Karpas-422 (cell line): Measurements from ENCODE around the gene FRMPD1. TPM values are rescaled to one million over a fixed set of nuclear protein-coding genes. Genes with fewer than 3 reads are reported as not detected.

Experiments
- DNase-seq: peaks from one replicate; pipeline ENCODE4 v3.0.0-alpha.2; 2015
- H2AFZ ChIP-seq: fragments of 200-600 bp; sonication (generic); 2 replicates; pipeline ENCODE4 v1.6.1; 2014; ENCODE audit warnings: antibody characterized with exemption, low read length, mixed read lengths
- H3K27ac ChIP-seq: fragments of 200-600 bp; sonication (generic); 2 replicates; pipeline ENCODE4 v1.5.1; 2014; ENCODE audit warnings: mild to moderate bottlenecking, low read length, moderate library complexity
- H3K27me3 ChIP-seq: fragments of 200-600 bp; sonication (generic); 2 replicates; pipeline ENCODE4 v1.6.1; 2014; ENCODE audit warnings: low read length, mixed read lengths
- H3K36me3 ChIP-seq: fragments of 200-600 bp; sonication (generic); 2 replicates; pipeline ENCODE4 v1.6.1; 2014; ENCODE audit warnings: low read length, mixed read lengths; ENCODE audit not compliant: insufficient read depth
- H3K4me1 ChIP-seq: fragments of 200-600 bp; sonication (generic); 2 replicates; pipeline ENCODE4 v1.6.1; 2014; ENCODE audit warnings: mild to moderate bottlenecking, low read length, mixed read lengths
- H3K4me2 ChIP-seq: fragments of 200-600 bp; sonication (generic); 2 replicates; pipeline ENCODE4 v1.6.1; 2014; ENCODE audit warnings: low read length, low read depth, mild to moderate bottlenecking; ENCODE audit not compliant: poor library complexity, severe bottlenecking
- H3K4me3 ChIP-seq: fragments of 200-600 bp; sonication (generic); 2 replicates; pipeline ENCODE4 v1.5.1; 2014; ENCODE audit warnings: mild to moderate bottlenecking, antibody characterized with exemption, low read length, mixed read lengths
- H3K79me2 ChIP-seq: fragments of 200-600 bp; sonication (generic); 2 replicates; pipeline ENCODE4 v1.6.1; 2014; ENCODE audit warnings: mild to moderate bottlenecking, low read length, mixed read lengths
- H3K9ac ChIP-seq: fragments of 200-600 bp; sonication (generic); 2 replicates; pipeline ENCODE4 v1.6.0; 2014; ENCODE audit warnings: low read length
- H3K9me2 ChIP-seq: fragments of 200-600 bp; sonication (generic), shearing (Covaris generic); replicated peaks from 2 replicates; pipeline ENCODE4 v1.6.0; 2014; ENCODE audit warnings: mild to moderate bottlenecking, low read length, moderate library complexity; ENCODE audit not compliant: insufficient read depth
- H3K9me3 ChIP-seq: fragments of 300-700, 200-600 bp; sonication (generic); 2 replicates; pipeline ENCODE4 v1.6.1; 2014; ENCODE audit warnings: low read length, mixed read lengths
- H4K20me1 ChIP-seq: fragments of 200-600 bp; sonication (generic); 2 replicates; pipeline ENCODE4 v1.6.1; 2014; ENCODE audit warnings: mild to moderate bottlenecking, antibody characterized with exemption, low read length, low read depth; ENCODE audit not compliant: insufficient read depth
- total RNA-seq: library from RNA; depleted of rRNA; stranded (reverse); fragments of >200 nt; shearing (Covaris generic); gene quantifications from 2 replicates; pipeline ENCODE4 v1.2.3, GENCODE V29; 2014; ENCODE audit warnings: low replicate concordance

The FRMPD1 gene
- total RNA-seq, 1 experiment from 2014 or later = not detected

GRCh38 chr9:37700131-37700530 lies 49.4 kb downstream of the FRMPD1 start:
- H3K4me2 ChIP-seq = no peak overlapping the region
- H3K9me2 ChIP-seq = no peaks in the 10 kb centered on the region
- DNase-seq = no peak
- no peaks in the 10 kb centered on the region for H3K36me3 ChIP-seq
- no peaks in the 10 kb centered on the region for H3K79me2 ChIP-seq
- no peaks in the 10 kb centered on the region for H3K27me3 ChIP-seq
- no peak overlapping the region for H2AFZ ChIP-seq
- H3K9me3 ChIP-seq = no peaks in the 10 kb centered on the region
- H3K4me1 ChIP-seq = no peaks in the 10 kb centered on the region
- H3K4me3 ChIP-seq = no peak overlapping the region
- H3K9ac ChIP-seq = no peak overlapping the region
- no peak overlapping the region for H3K27ac ChIP-seq
- no peaks in the 10 kb centered on the region for H4K20me1 ChIP-seq

DNA sequence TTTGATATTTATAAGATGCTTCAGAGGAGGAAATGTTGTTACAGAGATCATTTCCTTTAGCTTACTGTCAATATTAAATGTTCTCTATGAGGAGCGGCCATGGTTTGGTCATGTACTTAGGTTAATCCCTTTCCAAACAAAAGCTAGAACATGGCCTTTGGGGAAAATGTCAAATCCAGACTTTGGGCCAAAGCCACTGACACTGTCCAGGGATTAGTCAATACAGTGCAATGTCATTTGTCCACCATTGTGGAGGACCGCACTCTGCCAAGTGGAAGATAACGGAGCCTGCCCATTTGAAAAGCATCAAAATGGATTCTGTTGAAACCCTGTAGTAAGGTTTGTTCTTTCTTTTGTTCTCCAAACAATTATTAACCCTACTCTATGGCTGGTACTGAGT lies 50.1 kb downstream of the FRMPD1 start:
- Histone ChIP-seq H3K79me2 (no peaks in the 10 kb centered on the region), H3K9me2 (no peaks in the 10 kb centered on the region), H3K27me3 (no peaks in the 10 kb centered on the region), H3K9ac (no peak overlapping the region), H4K20me1 (no peaks in the 10 kb centered on the region), H3K4me3 (no peak overlapping the region), H2AFZ (no peak overlapping the region), H3K4me1 (no peaks in the 10 kb centered on the region), H3K4me2 (no peak overlapping the region), H3K36me3 (no peaks in the 10 kb centered on the region), H3K9me3 (no peaks in the 10 kb centered on the region), H3K27ac (no peak overlapping the region)
- no peak for DNase-seq

- no peak overlapping the region for H3K4me2 ChIP-seq
- H3K27ac ChIP-seq = no peak overlapping the region
- no peak overlapping the region for H2AFZ ChIP-seq
- H3K79me2 ChIP-seq = no peaks in the 10 kb centered on the region
- H3K9ac ChIP-seq = no peak overlapping the region
- no peak overlapping the region for H3K4me3 ChIP-seq
- H3K36me3 ChIP-seq = no peaks in the 10 kb centered on the region
- no peaks in the 10 kb centered on the region for H3K9me3 ChIP-seq
- H3K27me3 ChIP-seq = no peaks in the 10 kb centered on the region
- no peaks in the 10 kb centered on the region for H3K9me2 ChIP-seq
- DNase-seq = no peak
- peaks cover 9% of the 10 kb centered on the region for H3K4me1 ChIP-seq
- H4K20me1 ChIP-seq = no peaks in the 10 kb centered on the region
These were observed 55.0 kb downstream of the FRMPD1 start for GRCh38 chr9:37705787-37706186.

GRCh38 chr9:37706290-37706689 lies 55.5 kb downstream of the FRMPD1 start:
- Histone ChIP-seq H3K79me2 (no peaks in the 10 kb centered on the region), H3K9me3 (no peaks in the 10 kb centered on the region), H3K9ac (no peak overlapping the region), H3K27ac (no peak overlapping the region), H3K27me3 (no peaks in the 10 kb centered on the region), H2AFZ (no peak overlapping the region), H3K9me2 (no peaks in the 10 kb centered on the region), H4K20me1 (no peaks in the 10 kb centered on the region), H3K4me3 (no peak overlapping the region), H3K36me3 (no peaks in the 10 kb centered on the region), H3K4me1 (peaks cover 9% of the 10 kb centered on the region), H3K4me2 (no peak overlapping the region)
- no peak for DNase-seq

DNA sequence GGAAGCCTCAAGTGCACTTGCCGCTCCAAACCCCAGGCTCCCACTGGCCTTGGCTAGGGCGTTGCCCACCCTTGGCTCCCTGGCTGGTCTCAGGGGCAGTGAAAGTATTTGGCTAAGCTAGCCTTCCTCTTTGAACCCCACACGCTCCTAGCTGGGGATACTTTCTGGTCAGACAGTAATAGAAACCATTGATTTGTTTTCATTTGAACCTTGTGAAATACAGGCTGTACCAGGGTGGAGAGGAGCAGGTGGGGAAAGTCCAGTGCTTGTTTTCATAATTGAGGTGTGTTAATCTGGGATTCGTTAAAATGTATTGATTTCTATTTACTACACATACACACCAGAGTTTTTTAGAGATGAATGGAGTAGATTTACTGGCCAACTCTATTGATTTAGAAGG lies 57.0 kb downstream of the FRMPD1 start:
- Histone ChIP-seq H3K27ac (no peak overlapping the region), H3K9ac (no peak overlapping the region), H3K27me3 (no peaks in the 10 kb centered on the region), H3K36me3 (no peaks in the 10 kb centered on the region), H3K9me3 (no peaks in the 10 kb centered on the region), H3K4me3 (no peak overlapping the region), H2AFZ (no peak overlapping the region), H3K4me2 (no peak overlapping the region), H3K79me2 (no peaks in the 10 kb centered on the region), H3K4me1 (peaks cover 9% of the 10 kb centered on the region), H3K9me2 (no peaks in the 10 kb centered on the region), H4K20me1 (no peaks in the 10 kb centered on the region)
- DNase-seq = no peak

DNA sequence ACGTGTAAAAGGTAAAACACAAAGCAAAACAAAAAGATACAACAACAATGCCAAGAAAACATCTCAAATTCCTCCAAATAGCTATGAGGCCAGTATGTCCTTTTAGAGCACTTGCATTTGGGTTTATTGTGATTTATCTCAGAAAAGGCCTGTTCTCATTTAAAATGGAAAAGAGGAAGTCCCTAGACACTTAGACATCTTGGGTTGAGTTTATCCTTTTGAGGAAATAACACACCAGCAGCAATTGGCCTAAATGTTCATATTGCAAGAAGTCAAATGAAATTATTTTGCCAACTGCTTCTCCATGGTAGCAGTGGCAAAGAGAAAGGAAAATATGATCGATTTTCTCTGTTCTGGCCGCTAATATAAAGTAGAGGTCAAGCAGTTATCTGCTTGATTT lies 59.3 kb downstream of the FRMPD1 start:
- H2AFZ ChIP-seq = no peak overlapping the region
- H3K36me3 ChIP-seq = no peaks in the 10 kb centered on the region
- no peaks in the 10 kb centered on the region for H3K9me3 ChIP-seq
- no peak overlapping the region for H3K4me2 ChIP-seq
- no peak overlapping the region for H3K4me3 ChIP-seq
- DNase-seq = peak; percentile 56
- H3K27ac ChIP-seq = no peak overlapping the region
- H3K9ac ChIP-seq = no peak overlapping the region
- peaks cover 9% of the 10 kb centered on the region for H3K4me1 ChIP-seq
- H3K79me2 ChIP-seq = no peaks in the 10 kb centered on the region
- no peaks in the 10 kb centered on the region for H4K20me1 ChIP-seq
- H3K27me3 ChIP-seq = no peaks in the 10 kb centered on the region
- H3K9me2 ChIP-seq = no peaks in the 10 kb centered on the region

- Histone ChIP-seq H3K36me3 (no peaks in the 10 kb centered on the region), H3K4me1 (peaks cover 12% of the 10 kb centered on the region), H4K20me1 (no peaks in the 10 kb centered on the region), H3K9me3 (no peaks in the 10 kb centered on the region), H3K4me2 (no peak overlapping the region), H3K79me2 (no peaks in the 10 kb centered on the region), H3K9ac (no peak overlapping the region), H3K27me3 (no peaks in the 10 kb centered on the region; the same call in 1 of the 2 replicates), H2AFZ (no peak overlapping the region), H3K9me2 (no peaks in the 10 kb centered on the region), H3K4me3 (no peak overlapping the region), H3K27ac (no peak overlapping the region)
- no peak for DNase-seq
These were observed 64.5 kb downstream of the FRMPD1 start for GRCh38 chr9:37715260-37715659.

DNA sequence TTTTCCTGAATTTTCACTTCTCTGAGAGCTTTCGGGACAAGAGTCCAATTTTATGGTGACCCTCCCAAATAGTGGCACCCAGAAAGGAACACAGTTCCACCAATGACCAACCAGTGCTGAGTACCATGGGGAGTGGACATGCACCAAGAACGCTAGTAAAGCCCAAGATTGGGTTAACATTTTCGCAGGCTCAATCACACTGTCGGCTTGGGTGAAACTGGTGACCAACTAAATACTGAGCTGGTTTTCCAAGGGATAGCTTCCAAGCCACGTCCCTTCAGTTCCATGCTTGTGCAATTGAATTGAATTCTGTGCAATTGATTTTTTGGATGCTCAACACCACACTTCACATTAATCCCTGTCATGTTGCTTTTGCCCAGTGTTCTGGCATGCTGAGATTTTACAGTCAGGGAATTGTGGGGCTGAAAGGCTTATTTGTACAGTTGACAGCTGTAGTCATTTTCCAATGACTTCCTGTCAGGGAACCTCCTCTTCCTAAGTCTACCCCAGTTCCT lies 65.3 kb downstream of the FRMPD1 start:
- Histone ChIP-seq H3K4me1 (peaks cover 10% of the 10 kb centered on the region), H3K79me2 (no peaks in the 10 kb centered on the region), H3K36me3 (no peaks in the 10 kb centered on the region), H2AFZ (no peak overlapping the region), H4K20me1 (no peaks in the 10 kb centered on the region), H3K4me3 (no peak overlapping the region), H3K9ac (no peak overlapping the region), H3K27ac (no peak overlapping the region), H3K9me2 (no peaks in the 10 kb centered on the region), H3K27me3 (no peaks in the 10 kb centered on the region; the same call in 1 of the 2 replicates), H3K9me3 (no peaks in the 10 kb centered on the region), H3K4me2 (no peak overlapping the region)
- DNase-seq = no peak

- H3K9me3 ChIP-seq = no peaks in the 10 kb centered on the region
- H3K4me2 ChIP-seq = no peak overlapping the region
- H3K9me2 ChIP-seq = no peaks in the 10 kb centered on the region
- no peak overlapping the region for H3K4me3 ChIP-seq
- H3K36me3 ChIP-seq = no peaks in the 10 kb centered on the region
- DNase-seq = peak; percentile 76
- H3K27ac ChIP-seq = no peak overlapping the region
- no peak overlapping the region for H2AFZ ChIP-seq
- H4K20me1 ChIP-seq = no peaks in the 10 kb centered on the region
- H3K79me2 ChIP-seq = no peaks in the 10 kb centered on the region
- no peak overlapping the region for H3K9ac ChIP-seq
- H3K27me3 ChIP-seq = no peaks in the 10 kb centered on the region; the same call in 1 of the 2 replicates
- H3K4me1 ChIP-seq = peaks cover 10% of the 10 kb centered on the region
These were observed 68.8 kb downstream of the FRMPD1 start for GRCh38 chr9:37719526-37719925.
